H1 (cell line): ENCODE measurements around the gene CRHBP. TPM values are rescaled to one million over a fixed set of nuclear protein-coding genes. Genes with fewer than 3 reads are reported as not detected.

ENCODE experiments used
- ASH2L ChIP-seq: fragments of 200-600, 300-600 bp; sonication (generic); IDR thresholded peaks from one replicate; pipeline ENCODE4 v1.7.1; 2017; ENCODE audit warnings: low read length
- CHD1 ChIP-seq: IDR thresholded peaks from 2 replicates; pipeline ENCODE4 v1.6.1; 2012; ENCODE audit warnings: low read depth, low read length, improper control_type of control experiment
- JUN ChIP-seq: IDR thresholded peaks from 2 replicates; pipeline ENCODE4 v1.6.1; 2011; ENCODE audit warnings: low read depth, mild to moderate bottlenecking, improper control_type of control experiment, low read length
- NRF1 ChIP-seq: IDR thresholded peaks from 2 replicates; pipeline ENCODE4 v1.6.1; 2011; ENCODE audit warnings: mild to moderate bottlenecking, low read depth, low read length, improper control_type of control experiment
- RBBP5 ChIP-seq: IDR thresholded peaks from 2 replicates; pipeline ENCODE4 v1.7.1; 2012; ENCODE audit warnings: low read depth, mild to moderate bottlenecking, inconsistent platforms, low read length, moderate library complexity, borderline replicate concordance
- RXRA ChIP-seq: IDR thresholded peaks from 2 replicates; pipeline ENCODE4 v1.6.1; 2011; ENCODE audit warnings: low read depth, mild to moderate bottlenecking, low read length, moderate library complexity; ENCODE audit not compliant: insufficient read depth
- SIN3A ChIP-seq, 2 experiments: IDR thresholded peaks in 1 of 2; conservative IDR thresholded peaks in 1 of 2; 2 replicates each; pipeline ENCODE4 v1.6.1; 2011 to 2012; ENCODE audit warnings: low read length in 2 of 2, improper control_type of control experiment in 1 of 2, low read depth in 1 of 2, mild to moderate bottlenecking in 1 of 2
- SRF ChIP-seq: IDR thresholded peaks from 2 replicates; pipeline ENCODE4 v1.6.1; 2011; ENCODE audit warnings: mild to moderate bottlenecking, low read depth, low read length, moderate library complexity
- YY1 ChIP-seq: IDR thresholded peaks from 2 replicates; pipeline ENCODE4 v1.6.1; 2011; ENCODE audit warnings: low read depth, mild to moderate bottlenecking, low read length
- ZNF274 ChIP-seq: IDR thresholded peaks from 2 replicates; pipeline ENCODE4 v1.7.0; 2012; ENCODE audit warnings: low read length, borderline replicate concordance; ENCODE audit errors: extremely low read depth
- polyA plus RNA-seq, 7 experiments: library from polyadenylated mRNA; depleted of rRNA in 3 of 7; stranded (reverse) in 5 of 7; unstranded in 2 of 7; fragments of >200 nt in 5 of 7; fragments of 200-250 nt in 2 of 7; gene quantifications; 1 replicate in 5 of 7; 2 replicates in 1 of 7; 4 replicates in 1 of 7; pipeline versions ENCODE4 v1.2.1 to v1.2.3, GENCODE V29; 2011 to 2013; ENCODE audit warnings: missing spikeins in 2 of 7, mixed read lengths in 2 of 7
- total RNA-seq: library from RNA; stranded (reverse); fragmentation: NEBNext Ultra II Directional; extraction: Animal tissue kit (Norgen Biotek cat#: 25700); gene quantifications from 2 replicates; pipeline ENCODE4 v1.2.1, GENCODE V29; 2021
- TF ChIP-seq, protein P1 (sequence below): fragments of 300-600 bp; sonication (generic); IDR thresholded peaks from 2 replicates; pipeline ENCODE4 v1.7.1; 2012; ENCODE audit warnings: low read length, moderate library complexity, mild to moderate bottlenecking, inconsistent platforms; ENCODE audit not compliant: insufficient replicate concordance
- TF ChIP-seq, protein P2 (sequence below): IDR thresholded peaks from 2 replicates; pipeline ENCODE4 v1.6.1; 2011; ENCODE audit warnings: low read depth, mild to moderate bottlenecking, low read length; ENCODE audit not compliant: insufficient read depth

CRHBP gene
- total and polyA plus RNA-seq, 2 of the 8 experiments (the other 6 are each of a cell fraction or from before 2014, with no cell fraction given), result 0.30 TPM; not detected in 1

DNA sequence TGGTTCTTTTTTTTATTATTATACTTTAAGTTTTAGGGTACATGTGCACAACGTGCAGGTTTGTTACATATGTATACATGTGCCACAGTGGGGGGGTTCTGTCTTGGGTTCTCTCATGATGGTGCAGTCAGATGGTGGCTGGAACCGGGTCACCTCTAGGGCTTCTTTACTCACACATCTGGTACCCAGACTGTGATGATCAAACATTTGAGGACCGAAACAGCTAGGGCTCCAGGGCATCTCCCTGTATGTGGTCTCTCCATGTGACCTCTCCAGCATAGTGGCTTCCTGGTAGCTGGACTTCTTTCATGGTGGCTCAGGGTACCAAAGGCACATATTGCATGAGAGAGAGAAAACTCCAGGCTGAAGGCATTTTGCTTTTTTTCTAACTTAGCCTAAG, 9.8 kb upstream of the CRHBP start (continued):
- TF ChIP-seq, protein P1, sequence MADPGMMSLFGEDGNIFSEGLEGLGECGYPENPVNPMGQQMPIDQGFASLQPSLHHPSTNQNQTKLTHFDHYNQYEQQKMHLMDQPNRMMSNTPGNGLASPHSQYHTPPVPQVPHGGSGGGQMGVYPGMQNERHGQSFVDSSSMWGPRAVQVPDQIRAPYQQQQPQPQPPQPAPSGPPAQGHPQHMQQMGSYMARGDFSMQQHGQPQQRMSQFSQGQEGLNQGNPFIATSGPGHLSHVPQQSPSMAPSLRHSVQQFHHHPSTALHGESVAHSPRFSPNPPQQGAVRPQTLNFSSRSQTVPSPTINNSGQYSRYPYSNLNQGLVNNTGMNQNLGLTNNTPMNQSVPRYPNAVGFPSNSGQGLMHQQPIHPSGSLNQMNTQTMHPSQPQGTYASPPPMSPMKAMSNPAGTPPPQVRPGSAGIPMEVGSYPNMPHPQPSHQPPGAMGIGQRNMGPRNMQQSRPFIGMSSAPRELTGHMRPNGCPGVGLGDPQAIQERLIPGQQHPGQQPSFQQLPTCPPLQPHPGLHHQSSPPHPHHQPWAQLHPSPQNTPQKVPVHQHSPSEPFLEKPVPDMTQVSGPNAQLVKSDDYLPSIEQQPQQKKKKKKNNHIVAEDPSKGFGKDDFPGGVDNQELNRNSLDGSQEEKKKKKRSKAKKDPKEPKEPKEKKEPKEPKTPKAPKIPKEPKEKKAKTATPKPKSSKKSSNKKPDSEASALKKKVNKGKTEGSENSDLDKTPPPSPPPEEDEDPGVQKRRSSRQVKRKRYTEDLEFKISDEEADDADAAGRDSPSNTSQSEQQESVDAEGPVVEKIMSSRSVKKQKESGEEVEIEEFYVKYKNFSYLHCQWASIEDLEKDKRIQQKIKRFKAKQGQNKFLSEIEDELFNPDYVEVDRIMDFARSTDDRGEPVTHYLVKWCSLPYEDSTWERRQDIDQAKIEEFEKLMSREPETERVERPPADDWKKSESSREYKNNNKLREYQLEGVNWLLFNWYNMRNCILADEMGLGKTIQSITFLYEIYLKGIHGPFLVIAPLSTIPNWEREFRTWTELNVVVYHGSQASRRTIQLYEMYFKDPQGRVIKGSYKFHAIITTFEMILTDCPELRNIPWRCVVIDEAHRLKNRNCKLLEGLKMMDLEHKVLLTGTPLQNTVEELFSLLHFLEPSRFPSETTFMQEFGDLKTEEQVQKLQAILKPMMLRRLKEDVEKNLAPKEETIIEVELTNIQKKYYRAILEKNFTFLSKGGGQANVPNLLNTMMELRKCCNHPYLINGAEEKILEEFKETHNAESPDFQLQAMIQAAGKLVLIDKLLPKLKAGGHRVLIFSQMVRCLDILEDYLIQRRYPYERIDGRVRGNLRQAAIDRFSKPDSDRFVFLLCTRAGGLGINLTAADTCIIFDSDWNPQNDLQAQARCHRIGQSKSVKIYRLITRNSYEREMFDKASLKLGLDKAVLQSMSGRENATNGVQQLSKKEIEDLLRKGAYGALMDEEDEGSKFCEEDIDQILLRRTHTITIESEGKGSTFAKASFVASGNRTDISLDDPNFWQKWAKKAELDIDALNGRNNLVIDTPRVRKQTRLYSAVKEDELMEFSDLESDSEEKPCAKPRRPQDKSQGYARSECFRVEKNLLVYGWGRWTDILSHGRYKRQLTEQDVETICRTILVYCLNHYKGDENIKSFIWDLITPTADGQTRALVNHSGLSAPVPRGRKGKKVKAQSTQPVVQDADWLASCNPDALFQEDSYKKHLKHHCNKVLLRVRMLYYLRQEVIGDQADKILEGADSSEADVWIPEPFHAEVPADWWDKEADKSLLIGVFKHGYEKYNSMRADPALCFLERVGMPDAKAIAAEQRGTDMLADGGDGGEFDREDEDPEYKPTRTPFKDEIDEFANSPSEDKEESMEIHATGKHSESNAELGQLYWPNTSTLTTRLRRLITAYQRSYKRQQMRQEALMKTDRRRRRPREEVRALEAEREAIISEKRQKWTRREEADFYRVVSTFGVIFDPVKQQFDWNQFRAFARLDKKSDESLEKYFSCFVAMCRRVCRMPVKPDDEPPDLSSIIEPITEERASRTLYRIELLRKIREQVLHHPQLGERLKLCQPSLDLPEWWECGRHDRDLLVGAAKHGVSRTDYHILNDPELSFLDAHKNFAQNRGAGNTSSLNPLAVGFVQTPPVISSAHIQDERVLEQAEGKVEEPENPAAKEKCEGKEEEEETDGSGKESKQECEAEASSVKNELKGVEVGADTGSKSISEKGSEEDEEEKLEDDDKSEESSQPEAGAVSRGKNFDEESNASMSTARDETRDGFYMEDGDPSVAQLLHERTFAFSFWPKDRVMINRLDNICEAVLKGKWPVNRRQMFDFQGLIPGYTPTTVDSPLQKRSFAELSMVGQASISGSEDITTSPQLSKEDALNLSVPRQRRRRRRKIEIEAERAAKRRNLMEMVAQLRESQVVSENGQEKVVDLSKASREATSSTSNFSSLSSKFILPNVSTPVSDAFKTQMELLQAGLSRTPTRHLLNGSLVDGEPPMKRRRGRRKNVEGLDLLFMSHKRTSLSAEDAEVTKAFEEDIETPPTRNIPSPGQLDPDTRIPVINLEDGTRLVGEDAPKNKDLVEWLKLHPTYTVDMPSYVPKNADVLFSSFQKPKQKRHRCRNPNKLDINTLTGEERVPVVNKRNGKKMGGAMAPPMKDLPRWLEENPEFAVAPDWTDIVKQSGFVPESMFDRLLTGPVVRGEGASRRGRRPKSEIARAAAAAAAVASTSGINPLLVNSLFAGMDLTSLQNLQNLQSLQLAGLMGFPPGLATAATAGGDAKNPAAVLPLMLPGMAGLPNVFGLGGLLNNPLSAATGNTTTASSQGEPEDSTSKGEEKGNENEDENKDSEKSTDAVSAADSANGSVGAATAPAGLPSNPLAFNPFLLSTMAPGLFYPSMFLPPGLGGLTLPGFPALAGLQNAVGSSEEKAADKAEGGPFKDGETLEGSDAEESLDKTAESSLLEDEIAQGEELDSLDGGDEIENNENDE, result no peak
- TF ChIP-seq SIN3A (conservative IDR thresholded peaks at IDR 0.05 in 1 of 2, IDR thresholded peaks at IDR 0.05 in 1 of 2; ENCODE audit: low read depth in 1 of 2, low read length in 2 of 2) (no peak), RBBP5 (no peak), NRF1 (no peak), CHD1 (no peak), ASH2L (no peak), ZNF274 (no peak), YY1 (no peak), SRF (no peak), RXRA (no peak), JUN (no peak)
- TF ChIP-seq, protein P2, sequence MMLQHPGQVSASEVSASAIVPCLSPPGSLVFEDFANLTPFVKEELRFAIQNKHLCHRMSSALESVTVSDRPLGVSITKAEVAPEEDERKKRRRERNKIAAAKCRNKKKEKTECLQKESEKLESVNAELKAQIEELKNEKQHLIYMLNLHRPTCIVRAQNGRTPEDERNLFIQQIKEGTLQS, result no peak
